ENCODE results near the gene TRIM34. TPM values are rescaled to one million over a fixed set of nuclear protein-coding genes. Genes with fewer than 3 reads are reported as not detected.

TRIM34 gene
- total and polyA plus RNA-seq, 9 donors, result 4.7 to 16.6 (median 6.2) TPM

DNA sequence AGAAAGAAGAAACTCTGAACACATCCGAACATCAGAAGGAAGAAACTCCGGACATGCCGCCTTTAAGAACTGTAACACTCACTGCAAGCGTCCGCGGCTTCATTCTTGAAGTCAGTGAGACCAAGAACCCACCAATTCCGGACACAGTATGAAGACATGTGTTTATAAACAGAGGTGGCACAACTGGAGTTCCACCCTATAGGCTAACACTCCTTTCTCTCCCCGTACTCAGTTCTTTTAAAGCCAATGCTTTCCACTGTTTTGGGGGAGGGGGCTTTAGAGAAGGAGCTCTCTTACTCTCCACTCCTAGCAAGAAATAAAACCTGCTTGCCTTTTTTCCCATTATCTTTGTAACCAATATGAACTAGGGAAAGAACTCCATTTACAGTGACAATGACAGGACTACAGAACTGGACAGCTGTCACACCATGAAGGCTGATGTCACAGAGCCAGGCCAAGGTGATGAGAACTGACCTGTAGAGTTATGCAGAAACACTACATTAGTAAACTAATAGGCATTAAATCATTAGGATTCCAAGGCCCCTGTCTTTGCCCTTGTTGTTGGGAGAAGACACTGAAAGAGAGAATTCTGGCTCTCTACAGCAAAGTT lies 59.3 kb downstream of the TRIM34 start:
- intact Hi-C loops (cut with DNase I), result loop anchor here in 1 of 4 donors (10.0 kb wide), 1 partner anchor 89 kb away; the partner anchor contains the start of gene TRIM6
- peak overlapping the region; percentile 87 for H3K27ac ChIP-seq
- 23 to 39% (median 26%) methylated on average over 6 to 8 of the region's 8 CpGs for WGBS, 3 donors
- H3K4me3 ChIP-seq, result peak overlapping the region; percentile 49
- DNase-seq, result no peak
- peaks cover 5% of the 10 kb centered on the region for H3K4me1 ChIP-seq (ENCODE audit: insufficient read depth)
- no peaks in the 10 kb centered on the region for H3K9me3 ChIP-seq
- H3K36me3 ChIP-seq, result peaks cover 3% of the 10 kb centered on the region
- no peaks in the 10 kb centered on the region for H3K27me3 ChIP-seq
- TF ChIP-seq, protein P1, sequence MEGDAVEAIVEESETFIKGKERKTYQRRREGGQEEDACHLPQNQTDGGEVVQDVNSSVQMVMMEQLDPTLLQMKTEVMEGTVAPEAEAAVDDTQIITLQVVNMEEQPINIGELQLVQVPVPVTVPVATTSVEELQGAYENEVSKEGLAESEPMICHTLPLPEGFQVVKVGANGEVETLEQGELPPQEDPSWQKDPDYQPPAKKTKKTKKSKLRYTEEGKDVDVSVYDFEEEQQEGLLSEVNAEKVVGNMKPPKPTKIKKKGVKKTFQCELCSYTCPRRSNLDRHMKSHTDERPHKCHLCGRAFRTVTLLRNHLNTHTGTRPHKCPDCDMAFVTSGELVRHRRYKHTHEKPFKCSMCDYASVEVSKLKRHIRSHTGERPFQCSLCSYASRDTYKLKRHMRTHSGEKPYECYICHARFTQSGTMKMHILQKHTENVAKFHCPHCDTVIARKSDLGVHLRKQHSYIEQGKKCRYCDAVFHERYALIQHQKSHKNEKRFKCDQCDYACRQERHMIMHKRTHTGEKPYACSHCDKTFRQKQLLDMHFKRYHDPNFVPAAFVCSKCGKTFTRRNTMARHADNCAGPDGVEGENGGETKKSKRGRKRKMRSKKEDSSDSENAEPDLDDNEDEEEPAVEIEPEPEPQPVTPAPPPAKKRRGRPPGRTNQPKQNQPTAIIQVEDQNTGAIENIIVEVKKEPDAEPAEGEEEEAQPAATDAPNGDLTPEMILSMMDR (IDR thresholded peaks at IDR 0.05), result no peak
- no peak for TF ChIP-seq POLR2A (IDR thresholded peaks at IDR 0.05)
- no peak for TF ChIP-seq EP300 (IDR thresholded peaks at IDR 0.05)

DNA sequence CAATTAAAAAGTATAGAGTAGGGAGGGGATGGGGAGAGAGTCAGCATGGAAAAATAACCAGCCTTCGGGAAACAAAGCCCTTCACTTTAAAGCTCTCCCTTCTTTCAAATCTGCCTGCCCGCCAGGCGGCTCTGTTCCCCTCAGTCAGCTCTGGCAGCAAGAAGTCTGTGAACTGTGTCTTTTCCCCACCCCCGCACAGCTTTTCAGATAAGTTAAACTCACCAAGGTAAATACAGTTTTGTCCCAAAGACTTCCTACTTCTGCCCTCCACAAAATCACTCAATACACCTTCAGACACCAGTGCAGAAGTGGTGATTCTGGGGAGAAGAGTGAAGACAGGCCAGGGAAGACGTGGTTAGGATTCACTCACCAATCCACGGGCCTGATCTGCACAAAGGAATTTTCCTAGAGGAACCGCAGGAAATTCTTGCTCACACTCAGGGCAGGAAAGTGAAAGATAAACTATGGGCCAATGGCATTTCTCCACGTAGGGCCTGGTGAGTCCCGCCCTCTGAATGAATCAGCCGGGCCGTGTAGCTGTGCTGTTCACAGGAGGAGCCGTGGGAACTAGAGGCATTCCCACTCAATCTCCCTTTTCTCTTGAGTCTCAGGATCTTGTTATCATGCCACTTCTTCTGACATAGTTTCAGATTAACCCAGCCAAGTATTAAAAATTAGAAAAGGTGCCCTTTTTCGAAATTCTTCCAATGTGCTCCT lies 60.0 kb downstream of the TRIM34 start, which contains the start of gene TRIM5:
Gene TRIM5 (minus strand): TSS at position 429 of the 717 bp plus-strand sequence. CDS start 4,897 bp downstream, outside the sequence.
- Histone ChIP-seq H3K4me1 (ENCODE audit: insufficient read depth) (peaks cover 5% of the 10 kb centered on the region), H3K27me3 (no peaks in the 10 kb centered on the region), H3K36me3 (peaks cover 2% of the 10 kb centered on the region), H3K27ac (peak within 1 kb of the TSS; percentile 87), H3K4me3 (peak within 1 kb of the TSS; percentile 49), H3K9me3 (no peaks in the 10 kb centered on the region)
- 1% methylated on average over 13 of the region's 13 CpGs for WGBS, 3 donors
- DNase-seq, result peak; percentile 83 to 91 (median 86)
- TF ChIP-seq EP300 (IDR thresholded peaks at IDR 0.05), result no peak
- peak; percentile 65 for TF ChIP-seq POLR2A (IDR thresholded peaks at IDR 0.05)
- TF ChIP-seq, protein P1 (IDR thresholded peaks at IDR 0.05), result peak; percentile 69 to 79 (median 74)
- intact Hi-C loops (cut with DNase I), result loop anchor here in 1 of 4 donors (10.0 kb wide), 1 partner anchor 90 kb away; the partner anchor contains the start of gene TRIM6

DNA sequence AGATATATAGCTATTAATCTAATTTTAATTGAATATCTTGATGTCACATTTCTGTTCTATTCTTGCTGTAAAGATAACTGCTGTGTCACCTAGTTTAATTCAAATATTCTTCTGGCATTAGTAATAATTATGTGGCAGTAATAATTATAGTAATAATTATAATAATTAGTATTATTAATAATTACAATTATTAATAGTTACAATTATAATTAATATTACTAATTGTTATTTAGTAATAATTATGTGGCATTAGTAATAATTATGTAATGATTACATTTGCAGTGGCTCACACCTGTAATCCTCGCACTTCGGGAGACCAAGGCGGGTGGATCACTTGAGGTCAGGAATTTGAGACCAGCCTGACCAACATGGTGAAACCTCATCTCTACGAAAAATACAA lies 61.6 kb downstream of the TRIM34 start:
- H3K27me3 ChIP-seq, result no peaks in the 10 kb centered on the region
- H3K4me3 ChIP-seq, result no peak overlapping the region
- intact Hi-C loops (cut with DNase I), result loop anchor here in 1 of 4 donors (10.0 kb wide), 1 partner anchor 92 kb away; the partner anchor contains the start of gene TRIM6
- 95 to 96% (median 95%) methylated on average over 4 of the region's 4 CpGs for WGBS, 3 donors
- H3K27ac ChIP-seq, result no peak overlapping the region
- no peak for TF ChIP-seq EP300 (IDR thresholded peaks at IDR 0.05)
- TF ChIP-seq, protein P1 (IDR thresholded peaks at IDR 0.05), result no peak
- TF ChIP-seq POLR2A (IDR thresholded peaks at IDR 0.05), result no peak
- H3K4me1 ChIP-seq (ENCODE audit: insufficient read depth), result peaks cover 5% of the 10 kb centered on the region
- no peak for DNase-seq
- no peaks in the 10 kb centered on the region for H3K36me3 ChIP-seq
- no peaks in the 10 kb centered on the region for H3K9me3 ChIP-seq

DNA sequence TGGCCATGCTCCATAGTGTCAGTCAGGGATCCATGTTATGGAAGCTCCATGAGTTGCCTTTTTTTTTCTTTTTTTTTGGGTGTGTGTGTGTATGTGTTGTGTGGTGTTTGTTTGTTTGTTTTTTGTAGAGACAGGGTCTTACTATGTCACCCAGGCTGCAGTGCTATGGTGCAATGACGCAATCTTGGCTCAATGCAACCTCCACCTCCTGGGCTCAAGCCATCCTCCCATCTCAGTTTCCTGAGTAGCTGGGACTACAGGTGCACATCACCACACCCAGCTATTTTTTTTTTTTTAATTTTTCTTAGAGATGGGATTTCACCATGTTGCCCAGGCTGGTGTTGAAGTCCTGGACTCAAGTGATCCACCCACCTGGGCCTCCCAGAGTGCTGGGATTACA lies 63.7 kb downstream of the TRIM34 start:
- intact Hi-C loops (cut with DNase I), result loop anchor here in 1 of 4 donors (10.0 kb wide), 1 partner anchor 94 kb away; the partner anchor contains the start of gene TRIM6
- TF ChIP-seq, protein P1 (IDR thresholded peaks at IDR 0.05), result no peak
- TF ChIP-seq POLR2A (IDR thresholded peaks at IDR 0.05), result no peak
- Histone ChIP-seq H3K9me3 (no peaks in the 10 kb centered on the region), H3K4me1 (ENCODE audit: insufficient read depth) (peaks cover 4% of the 10 kb centered on the region), H3K27ac (peak overlapping the region in 1 of 2 donors; percentile 92), H3K36me3 (no peaks in the 10 kb centered on the region), H3K4me3 (no peak overlapping the region), H3K27me3 (no peaks in the 10 kb centered on the region)
- no peak for DNase-seq
- WGBS, 3 donors, result 96 to 100% (median 100%) methylated on average over 1 of the region's 1 CpG
